Esophagus mucosa (tissue), 1 donor: ENCODE results near the gene SLC27A4. TPM values are rescaled to one million over a fixed set of nuclear protein-coding genes. Genes with fewer than 3 reads are reported as not detected.

Experiments used
- ATAC-seq: fragments of 200-7000 bp; cut with Tn5 transposase; one replicate; pipeline ENCODE4 v1.9.1; 2020
- total RNA-seq: library from RNA; stranded (reverse); gene quantifications from one replicate; pipeline ENCODE4 v1.2.4, GENCODE V29; 2023
- donor health status: DM: yes; HTN: yes; CAD: no.

Gene SLC27A4
- total RNA-seq = 58.8 TPM

- peak; percentile 87 for ATAC-seq
These were observed at the start of gene SLC27A4 for GRCh38 chr9:128339761-128340690. SLC27A4 (plus strand) TSS chr9:128340527; CDS start chr9:128343133, 2,606 bp downstream.

GRCh38 chr9:128292009-128292408 lies 48.3 kb upstream of the SLC27A4 start:
- ATAC-seq = no peak

GRCh38 chr9:128293091-128293490 lies 47.2 kb upstream of the SLC27A4 start:
- no peak for ATAC-seq

- ATAC-seq = no peak
These were observed 46.2 kb upstream of the SLC27A4 start for GRCh38 chr9:128294142-128294541.

- ATAC-seq = no peak
These were observed 43.7 kb upstream of the SLC27A4 start for GRCh38 chr9:128296340-128297220.

- no peak for ATAC-seq
These were observed 43.0 kb upstream of the SLC27A4 start for GRCh38 chr9:128297221-128297773.

- peak; percentile 74 for ATAC-seq
These were observed 41.5 kb upstream of the SLC27A4 start for GRCh38 chr9:128298535-128299482.

- no peak for ATAC-seq
These were observed 36.0 kb upstream of the SLC27A4 start for GRCh38 chr9:128304136-128304970.

- ATAC-seq = peak; percentile 59
These were observed 35.4 kb upstream of the SLC27A4 start for GRCh38 chr9:128304971-128305288.

- no peak for ATAC-seq
These were observed 30.8 kb upstream of the SLC27A4 start for GRCh38 chr9:128309551-128309950.

GRCh38 chr9:128310461-128310860 lies 29.9 kb upstream of the SLC27A4 start:
- ATAC-seq = no peak

- ATAC-seq = no peak
These were observed 25.6 kb upstream of the SLC27A4 start for GRCh38 chr9:128314697-128315096.

GRCh38 chr9:128316421-128316820 lies 23.9 kb upstream of the SLC27A4 start:
- ATAC-seq = no peak

- ATAC-seq = peak; percentile 59
These were observed 22.7 kb upstream of the SLC27A4 start for GRCh38 chr9:128317629-128318028.

GRCh38 chr9:128321343-128321742 lies 19.0 kb upstream of the SLC27A4 start:
- no peak for ATAC-seq

- ATAC-seq = no peak
These were observed 18.4 kb upstream of the SLC27A4 start for GRCh38 chr9:128321879-128322403.

GRCh38 chr9:128322404-128323211 lies 17.7 kb upstream of the SLC27A4 start, which contains the start of the genes COQ4 and TRUB2:
COQ4 (plus strand) TSS chr9:128322839; CDS start chr9:128322859, 20 bp downstream.
TRUB2 (minus strand) TSS chr9:128322447; CDS start chr9:128322408, 39 bp downstream.
- ATAC-seq = peak; percentile 85

- peak; percentile 6 for ATAC-seq
These were observed 17.1 kb upstream of the SLC27A4 start for GRCh38 chr9:128323212-128323730.

- ATAC-seq = no peak
These were observed 16.5 kb upstream of the SLC27A4 start for GRCh38 chr9:128323791-128324190.
